GM23338 (cell line): Measurements from ENCODE around the gene IL1B.

Experiments
- CREB1 ChIP-seq: fragments of 250-450 bp; sonication (Bioruptor Pico); IDR thresholded peaks from 2 replicates; pipeline ENCODE4 v1.5.0; 2020; ENCODE audit warnings: low read depth, mild to moderate bottlenecking, moderate library complexity
- CTCF ChIP-seq, 2 experiments: fragments of 200-600 bp in 1 of 2; sonication (generic) in 1 of 2; conservative IDR thresholded peaks; 2 replicates each; pipeline versions ENCODE4 v1.5.1 to v1.6.1; 2016 to 2017; ENCODE audit warnings: antibody characterized with exemption in 2 of 2, low read depth in 2 of 2, mild to moderate bottlenecking in 2 of 2, moderate library complexity in 1 of 2
- EZH2 ChIP-seq: fragments of 200-600 bp; sonication (generic); IDR thresholded peaks from one replicate; pipeline ENCODE4 v1.8.0; 2017; ENCODE audit warnings: antibody characterized with exemption, mild to moderate bottlenecking, low read depth; ENCODE audit not compliant: unreplicated experiment
- EZH2phosphoT487 ChIP-seq: fragments of 200-600 bp; sonication (generic); IDR thresholded peaks from one replicate; pipeline ENCODE4 v1.8.1; 2018; ENCODE audit warnings: antibody characterized with exemption; ENCODE audit not compliant: unreplicated experiment
- JUNB ChIP-seq: IDR thresholded peaks from one replicate; pipeline ENCODE4 v1.6.1; 2016; ENCODE audit warnings: antibody characterized with exemption; ENCODE audit not compliant: unreplicated experiment
- NANOG ChIP-seq: IDR thresholded peaks from 2 replicates; pipeline ENCODE4 v1.6.1; 2016; ENCODE audit warnings: antibody characterized with exemption, borderline replicate concordance
- POLR2AphosphoS5 ChIP-seq: IDR thresholded peaks from 2 replicates; pipeline ENCODE4 v1.6.1; 2016; ENCODE audit warnings: antibody characterized with exemption, low read depth
- ZNF331 ChIP-seq: fragments of 250-450 bp; sonication (Bioruptor Pico); IDR thresholded peaks from 2 replicates; pipeline ENCODE4 v1.5.0; 2020; ENCODE audit warnings: low read depth, mild to moderate bottlenecking, moderate library complexity
- TF ChIP-seq, protein P1 (sequence below): IDR thresholded peaks from 2 replicates; pipeline ENCODE4 v1.6.1; 2016; ENCODE audit warnings: antibody characterized with exemption
- TF ChIP-seq, protein P2 (sequence below): IDR thresholded peaks from one replicate; pipeline ENCODE4 v1.6.1; 2018; ENCODE audit warnings: antibody characterized with exemption; ENCODE audit not compliant: unreplicated experiment

- TF ChIP-seq ZNF331 (no peak), CTCF (conservative IDR thresholded peaks at IDR 0.05; ENCODE audit: low read depth in 2 of 2) (no peak), CREB1 (no peak), POLR2AphosphoS5 (no peak), EZH2 (no peak), EZH2phosphoT487 (no peak), JUNB (no peak), NANOG (no peak)
- TF ChIP-seq, protein P1, sequence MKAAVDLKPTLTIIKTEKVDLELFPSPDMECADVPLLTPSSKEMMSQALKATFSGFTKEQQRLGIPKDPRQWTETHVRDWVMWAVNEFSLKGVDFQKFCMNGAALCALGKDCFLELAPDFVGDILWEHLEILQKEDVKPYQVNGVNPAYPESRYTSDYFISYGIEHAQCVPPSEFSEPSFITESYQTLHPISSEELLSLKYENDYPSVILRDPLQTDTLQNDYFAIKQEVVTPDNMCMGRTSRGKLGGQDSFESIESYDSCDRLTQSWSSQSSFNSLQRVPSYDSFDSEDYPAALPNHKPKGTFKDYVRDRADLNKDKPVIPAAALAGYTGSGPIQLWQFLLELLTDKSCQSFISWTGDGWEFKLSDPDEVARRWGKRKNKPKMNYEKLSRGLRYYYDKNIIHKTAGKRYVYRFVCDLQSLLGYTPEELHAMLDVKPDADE, result no peak
- TF ChIP-seq, protein P2, sequence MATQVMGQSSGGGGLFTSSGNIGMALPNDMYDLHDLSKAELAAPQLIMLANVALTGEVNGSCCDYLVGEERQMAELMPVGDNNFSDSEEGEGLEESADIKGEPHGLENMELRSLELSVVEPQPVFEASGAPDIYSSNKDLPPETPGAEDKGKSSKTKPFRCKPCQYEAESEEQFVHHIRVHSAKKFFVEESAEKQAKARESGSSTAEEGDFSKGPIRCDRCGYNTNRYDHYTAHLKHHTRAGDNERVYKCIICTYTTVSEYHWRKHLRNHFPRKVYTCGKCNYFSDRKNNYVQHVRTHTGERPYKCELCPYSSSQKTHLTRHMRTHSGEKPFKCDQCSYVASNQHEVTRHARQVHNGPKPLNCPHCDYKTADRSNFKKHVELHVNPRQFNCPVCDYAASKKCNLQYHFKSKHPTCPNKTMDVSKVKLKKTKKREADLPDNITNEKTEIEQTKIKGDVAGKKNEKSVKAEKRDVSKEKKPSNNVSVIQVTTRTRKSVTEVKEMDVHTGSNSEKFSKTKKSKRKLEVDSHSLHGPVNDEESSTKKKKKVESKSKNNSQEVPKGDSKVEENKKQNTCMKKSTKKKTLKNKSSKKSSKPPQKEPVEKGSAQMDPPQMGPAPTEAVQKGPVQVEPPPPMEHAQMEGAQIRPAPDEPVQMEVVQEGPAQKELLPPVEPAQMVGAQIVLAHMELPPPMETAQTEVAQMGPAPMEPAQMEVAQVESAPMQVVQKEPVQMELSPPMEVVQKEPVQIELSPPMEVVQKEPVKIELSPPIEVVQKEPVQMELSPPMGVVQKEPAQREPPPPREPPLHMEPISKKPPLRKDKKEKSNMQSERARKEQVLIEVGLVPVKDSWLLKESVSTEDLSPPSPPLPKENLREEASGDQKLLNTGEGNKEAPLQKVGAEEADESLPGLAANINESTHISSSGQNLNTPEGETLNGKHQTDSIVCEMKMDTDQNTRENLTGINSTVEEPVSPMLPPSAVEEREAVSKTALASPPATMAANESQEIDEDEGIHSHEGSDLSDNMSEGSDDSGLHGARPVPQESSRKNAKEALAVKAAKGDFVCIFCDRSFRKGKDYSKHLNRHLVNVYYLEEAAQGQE, result no peak
Observed at GRCh38 chr2:112840068-112840445, 3.5 kb upstream of the IL1B start.
